Adrenal gland (tissue), 5 donors: ENCODE measurements around the gene SOBP.

Source experiments
- CTCF ChIP-seq, 6 experiments: fragments of 450-650 bp in 4 of 6; fragments of 200-600 bp in 2 of 6; sonication (generic) in 1 of 6; IDR thresholded peaks; 1 replicate in 5 of 6; 2 replicates in 1 of 6; pipeline versions ENCODE4 v1.5.1 to v1.8.0; 2016 to 2021; ENCODE audit warnings: antibody characterized with exemption in 6 of 6, mild to moderate bottlenecking in 2 of 6, moderate library complexity in 1 of 6
- POLR2A ChIP-seq, 2 donors: fragments of 450-650 bp; IDR thresholded peaks; one replicate each; pipeline ENCODE4 v1.6.1; 2017; ENCODE audit warnings: antibody characterized with exemption in 2 of 2, mild to moderate bottlenecking in 2 of 2, moderate library complexity in 1 of 2
- donor health status: DM: no; HTN: no; CAD: no.

GRCh38 chr6:107684996-107685395 lies 195.1 kb downstream of the SOBP start:
- TF ChIP-seq CTCF (IDR thresholded peaks at IDR 0.05): no peak
- TF ChIP-seq POLR2A (IDR thresholded peaks at IDR 0.05): no peak
